Measurements from ENCODE around the gene SPRR4.

GRCh38 chr1:153000294-153000693, 29.8 kb downstream of the SPRR4 start:
- TF ChIP-seq, protein P1, sequence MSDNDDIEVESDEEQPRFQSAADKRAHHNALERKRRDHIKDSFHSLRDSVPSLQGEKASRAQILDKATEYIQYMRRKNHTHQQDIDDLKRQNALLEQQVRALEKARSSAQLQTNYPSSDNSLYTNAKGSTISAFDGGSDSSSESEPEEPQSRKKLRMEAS (IDR thresholded peaks at IDR 0.05; ENCODE audit: low read depth), result no peak
- TF ChIP-seq CTCF (IDR thresholded peaks at IDR 0.05), result no peak
- TF ChIP-seq, protein P2, sequence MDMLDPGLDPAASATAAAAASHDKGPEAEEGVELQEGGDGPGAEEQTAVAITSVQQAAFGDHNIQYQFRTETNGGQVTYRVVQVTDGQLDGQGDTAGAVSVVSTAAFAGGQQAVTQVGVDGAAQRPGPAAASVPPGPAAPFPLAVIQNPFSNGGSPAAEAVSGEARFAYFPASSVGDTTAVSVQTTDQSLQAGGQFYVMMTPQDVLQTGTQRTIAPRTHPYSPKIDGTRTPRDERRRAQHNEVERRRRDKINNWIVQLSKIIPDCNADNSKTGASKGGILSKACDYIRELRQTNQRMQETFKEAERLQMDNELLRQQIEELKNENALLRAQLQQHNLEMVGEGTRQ (IDR thresholded peaks at IDR 0.05; ENCODE audit: borderline replicate concordance, low read depth, low read length), result no peak
- no peak for TF ChIP-seq YY1 (IDR thresholded peaks at IDR 0.05; ENCODE audit: low read depth)
- no peak for TF ChIP-seq POLR2AphosphoS5 (IDR thresholded peaks at IDR 0.05; ENCODE audit: low read depth, low read length)
- TF ChIP-seq SIN3A (IDR thresholded peaks at IDR 0.05; ENCODE audit: borderline replicate concordance, low read depth, low read length), result no peak
- TF ChIP-seq MXI1 (IDR thresholded peaks at IDR 0.05; ENCODE audit: low read depth, low read length), result no peak
- no peak for TF ChIP-seq EP300 (IDR thresholded peaks at IDR 0.05; ENCODE audit: borderline replicate concordance in 1 of 2, low read depth in 1 of 2, low read length in 1 of 2)
- TF ChIP-seq GATA2 (CRISPR knock-in tag; IDR thresholded peaks at IDR 0.05), result no peak
- TF ChIP-seq RAD21 (IDR thresholded peaks at IDR 0.05; ENCODE audit: low read length), result no peak

Measured in SK-N-SH (cell line).